CD4-positive, alpha-beta T cell treated with Interleukin-17A for 1 hour (primary cell): ENCODE results near the gene CLMP.
A peak's percentile ranks its signal among the peaks of the same experiment; 100 is the strongest.

Experiments used
- DNase-seq: peaks from one replicate; pipeline ENCODE4 v3.0.0-alpha.2; 2020

Gene CLMP

GRCh38 chr11:123195188-123196059 is at the start of gene CLMP:
TSS of gene CLMP (minus strand) at chr11:123195248. CDS start at chr11:123194940, 308 bp downstream.
- DNase-seq: no peak

- DNase-seq: no peak
These were observed 47.0 kb upstream of the CLMP start for GRCh38 chr11:123241874-123242543.

- no peak for DNase-seq
These were observed 46.2 kb upstream of the CLMP start for GRCh38 chr11:123241294-123241693.

- no peak for DNase-seq
These were observed 44.4 kb upstream of the CLMP start for GRCh38 chr11:123239191-123240150.

GRCh38 chr11:123238297-123238696 is 43.2 kb upstream of the CLMP start:
- DNase-seq: no peak

GRCh38 chr11:123236879-123237278 is 41.8 kb upstream of the CLMP start:
- DNase-seq: no peak

- no peak for DNase-seq
These were observed 40.7 kb upstream of the CLMP start for GRCh38 chr11:123235656-123236261.

- peak; percentile 42 for DNase-seq
These were observed 40.1 kb upstream of the CLMP start for GRCh38 chr11:123235117-123235655.

GRCh38 chr11:123233975-123234334 is 38.9 kb upstream of the CLMP start:
- no peak for DNase-seq

- peak; percentile 28 for DNase-seq
These were observed 38.4 kb upstream of the CLMP start for GRCh38 chr11:123233280-123233974.

- DNase-seq: no peak
These were observed 36.7 kb upstream of the CLMP start for GRCh38 chr11:123231777-123232176.

GRCh38 chr11:123231256-123231655 is 36.2 kb upstream of the CLMP start:
- no peak for DNase-seq

- DNase-seq: no peak
These were observed 35.3 kb upstream of the CLMP start for GRCh38 chr11:123230346-123230745.

- DNase-seq: no peak
These were observed 33.6 kb upstream of the CLMP start for GRCh38 chr11:123228496-123229163.

- DNase-seq: no peak
These were observed 32.9 kb upstream of the CLMP start for GRCh38 chr11:123227763-123228495.

- no peak for DNase-seq
These were observed 26.5 kb upstream of the CLMP start for GRCh38 chr11:123221584-123221983.

- no peak for DNase-seq
These were observed 26.1 kb upstream of the CLMP start for GRCh38 chr11:123221096-123221561.

- no peak for DNase-seq
These were observed 24.1 kb upstream of the CLMP start for GRCh38 chr11:123219066-123219690.

GRCh38 chr11:123218451-123218850 is 23.4 kb upstream of the CLMP start:
- DNase-seq: no peak

GRCh38 chr11:123217897-123218296 is 22.8 kb upstream of the CLMP start:
- DNase-seq: no peak
